Bronchial smooth muscle cell (primary cell): Measurements from ENCODE around the gene SLC7A14. TPM values are rescaled to one million over a fixed set of nuclear protein-coding genes. Genes with fewer than 3 reads are reported as not detected.

Source experiments
- total RNA-seq: library from RNA; depleted of rRNA; stranded (reverse); fragments of >200 nt; gene quantifications from 2 replicates; pipeline ENCODE4 v1.2.1, GENCODE V29; 2014

Gene SLC7A14
- 3.3 and 29.8 TPM in 2 replicates for total RNA-seq

GRCh38 chr3:170585937-170586310 is at the start of gene SLC7A14:
SLC7A14 (minus strand) TSS chr3:170586075; CDS start chr3:170526936, 59,139 bp downstream.

GRCh38 chr3:170418422-170419398 is 167.2 kb downstream of the SLC7A14 start, which contains the start of gene CLDN11:
CLDN11 (plus strand) TSS chr3:170418868; CDS start chr3:170419067, 199 bp downstream.

Other genes with a start within 250 kb of the SLC7A14 start
- gene SKIL, start 228.4 kb downstream of the SLC7A14 start, total RNA-seq, result 25.7 and 50.5 TPM in 2 replicates
- gene CLDN11, start 167.2 kb downstream of the SLC7A14 start, total RNA-seq, result 94.1 and 632 TPM in 2 replicates